Esophagus muscularis mucosa (tissue), 4 donors: ENCODE data around the gene VPS13D. TPM values are rescaled to one million over a fixed set of nuclear protein-coding genes. Genes with fewer than 3 reads are reported as not detected.

Source experiments
- DNase-seq: peaks from one replicate; pipeline ENCODE4 v3.0.0-alpha.2; 2017; ENCODE audit errors: extremely low spot score
- H3K27ac ChIP-seq, 4 donors: fragments of 200-600 bp; sonication (generic); replicated peaks in 1 of 4; 1 replicate in 3 of 4; 2 replicates in 1 of 4; pipeline ENCODE4 v1.5.1; 2016 to 2019; ENCODE audit warnings: mild to moderate bottlenecking in 1 of 4
- H3K27me3 ChIP-seq, 4 donors: fragments of 200-600 bp; sonication (generic); one replicate each; pipeline versions ENCODE4 v1.5.1 to v1.6.0; 2016 to 2019
- H3K36me3 ChIP-seq, 4 donors: fragments of 200-600 bp; sonication (generic); one replicate each; pipeline ENCODE4 v1.5.1; 2016 to 2019
- H3K4me1 ChIP-seq, 4 donors: fragments of 200-600 bp; sonication (generic); one replicate each; pipeline ENCODE4 v1.5.1; 2016 to 2019
- H3K4me3 ChIP-seq, 4 donors: fragments of 200-600 bp; sonication (generic); 1 replicate in 2 of 4; 2 replicates in 2 of 4; pipeline ENCODE4 v1.5.1; 2016 to 2019; ENCODE audit warnings: mild to moderate bottlenecking in 4 of 4, moderate library complexity in 1 of 4
- H3K9me3 ChIP-seq, 4 donors: fragments of 200-600 bp; sonication (generic); 1 replicate in 3 of 4; 2 replicates in 1 of 4; pipeline ENCODE4 v1.5.1; 2016 to 2019
- EP300 ChIP-seq: sonication (generic); formaldehyde crosslinking; IDR thresholded peaks from one replicate; pipeline ENCODE4 v1.6.1; 2017; ENCODE audit warnings: antibody characterized with exemption
- POLR2A ChIP-seq: fragments of 450-650 bp; IDR thresholded peaks from one replicate; pipeline ENCODE4 v1.6.1; 2017; ENCODE audit warnings: antibody characterized with exemption, moderate library complexity, mild to moderate bottlenecking, low read depth
- POLR2AphosphoS5 ChIP-seq, 2 donors: sonication (generic); formaldehyde crosslinking; IDR thresholded peaks; one replicate each; pipeline ENCODE4 v1.6.1; 2017; ENCODE audit warnings: antibody characterized with exemption in 2 of 2
- WGBS: methylation state at CpG from one replicate; pipeline ENCODE4 v1.1.5; 2018; 5-methylcytosine and 5-hydroxymethylcytosine counted together
- intact Hi-C: fragments of 100-400 bp; cut with DNase I; formaldehyde crosslinking; loops from one replicate; pipeline ENCODE4 v1.15.1; 2023
- total RNA-seq, 4 donors: library from RNA; depleted of rRNA; stranded (reverse); fragments of >200 nt; gene quantifications; one replicate each; pipeline versions ENCODE4 v1.1.0 to v1.2.1, GENCODE V29; 2016
- TF ChIP-seq, protein P1 (sequence below), 3 experiments: fragments of 200-600 bp in 2 of 3; fragments of 450-650 bp in 1 of 3; sonication (generic) in 2 of 3; IDR thresholded peaks; one replicate each; pipeline ENCODE4 v1.5.1; 2017 to 2019; ENCODE audit warnings: antibody characterized with exemption in 3 of 3, mild to moderate bottlenecking in 2 of 3, moderate library complexity in 1 of 3

The VPS13D gene
- total RNA-seq, 4 donors from 2014 or later, result 67.8 to 93.3 (median 85.4) TPM

DNA sequence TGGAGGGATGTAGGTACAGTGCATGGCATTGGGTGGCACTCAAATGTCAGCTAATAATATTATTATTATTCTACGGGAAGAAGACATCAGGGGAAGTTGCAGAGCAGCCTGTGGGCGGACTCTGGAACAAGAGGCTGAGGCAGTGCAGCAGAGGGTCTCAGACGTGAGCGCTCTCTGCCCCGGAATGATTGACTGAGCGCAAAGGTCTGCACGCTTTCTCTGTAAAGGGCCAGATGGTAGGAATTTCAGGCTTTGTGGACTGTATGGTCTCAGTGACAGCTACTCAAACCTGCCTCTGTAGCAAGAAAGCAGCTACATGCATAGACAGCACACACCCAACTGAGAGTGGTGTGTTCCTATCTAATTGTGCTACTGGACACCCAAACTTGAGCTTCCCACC, 29.6 kb upstream of the VPS13D start:
- 94% methylated on average over 7 of the region's 7 CpGs for WGBS
- H3K4me1 ChIP-seq, result peaks cover 0 to 10% (median 7%) of the 10 kb centered on the region in 4 donors
- no peaks in the 10 kb centered on the region for H3K9me3 ChIP-seq
- no peak for DNase-seq
- peaks cover 0 to 6% (median 0%) of the 10 kb centered on the region in 4 donors for H3K27me3 ChIP-seq
- H3K4me3 ChIP-seq, result no peak overlapping the region
- TF ChIP-seq POLR2AphosphoS5 (IDR thresholded peaks at IDR 0.05), result no peak
- TF ChIP-seq EP300, result no peak
- TF ChIP-seq POLR2A, result no peak
- H3K27ac ChIP-seq, result no peak overlapping the region
- intact Hi-C loops, result no loop called here
- peaks cover 6 to 76% (median 35%) of the 10 kb centered on the region in 4 donors for H3K36me3 ChIP-seq

DNA sequence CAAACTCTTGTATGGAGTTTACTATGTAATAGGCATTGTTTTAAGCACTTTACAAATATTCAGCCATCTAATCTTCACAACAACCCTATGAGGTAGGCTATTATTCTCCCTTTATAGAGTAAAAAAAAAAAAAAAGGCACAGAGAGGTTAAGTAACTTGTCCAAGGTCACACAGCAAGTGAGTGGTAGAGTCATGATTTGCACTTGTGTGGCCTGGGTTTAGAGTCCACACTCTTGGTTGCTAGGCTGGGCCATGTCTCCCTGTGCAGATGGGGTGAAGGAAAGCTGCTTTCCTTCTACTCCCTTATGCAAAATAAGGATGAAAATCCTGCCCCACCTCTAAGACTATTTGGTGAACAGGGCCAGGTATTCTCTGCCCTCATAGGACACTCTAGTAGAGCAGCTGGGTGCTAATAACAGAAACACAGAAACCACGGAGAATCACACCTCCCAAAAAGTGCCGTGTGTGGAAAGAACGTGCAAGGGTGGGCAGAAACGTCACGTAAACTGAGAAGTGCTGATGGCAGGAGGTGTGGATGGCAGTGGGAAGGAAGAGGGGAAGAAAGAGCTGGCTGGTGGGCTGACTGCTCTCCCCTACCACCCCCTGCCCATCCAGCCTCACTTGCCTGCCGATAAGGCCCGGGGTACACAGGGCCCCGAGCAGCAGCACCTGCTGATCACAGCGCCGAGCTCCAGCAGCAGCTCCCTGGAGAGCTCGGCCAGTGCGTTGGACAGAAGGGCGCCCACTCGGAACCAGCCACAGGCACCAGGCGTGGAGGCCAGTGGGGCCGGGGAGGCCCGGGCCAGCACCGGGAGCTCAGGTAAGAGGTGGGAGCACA, 28.3 kb upstream of the VPS13D start:
- Histone ChIP-seq H3K27ac (no peak overlapping the region), H3K27me3 (peaks cover 0 to 6% (median 0%) of the 10 kb centered on the region in 4 donors), H3K9me3 (no peaks in the 10 kb centered on the region), H3K4me1 (peaks cover 0 to 5% (median 3%) of the 10 kb centered on the region in 4 donors), H3K36me3 (peaks cover 6 to 81% (median 36%) of the 10 kb centered on the region in 4 donors), H3K4me3 (no peak overlapping the region)
- no peak for DNase-seq
- 84% methylated on average over 18 of the region's 18 CpGs for WGBS
- intact Hi-C loops, result no loop called here
- TF ChIP-seq POLR2AphosphoS5 (IDR thresholded peaks at IDR 0.05) (no peak), EP300 (no peak), POLR2A (no peak)
- TF ChIP-seq, protein P1, sequence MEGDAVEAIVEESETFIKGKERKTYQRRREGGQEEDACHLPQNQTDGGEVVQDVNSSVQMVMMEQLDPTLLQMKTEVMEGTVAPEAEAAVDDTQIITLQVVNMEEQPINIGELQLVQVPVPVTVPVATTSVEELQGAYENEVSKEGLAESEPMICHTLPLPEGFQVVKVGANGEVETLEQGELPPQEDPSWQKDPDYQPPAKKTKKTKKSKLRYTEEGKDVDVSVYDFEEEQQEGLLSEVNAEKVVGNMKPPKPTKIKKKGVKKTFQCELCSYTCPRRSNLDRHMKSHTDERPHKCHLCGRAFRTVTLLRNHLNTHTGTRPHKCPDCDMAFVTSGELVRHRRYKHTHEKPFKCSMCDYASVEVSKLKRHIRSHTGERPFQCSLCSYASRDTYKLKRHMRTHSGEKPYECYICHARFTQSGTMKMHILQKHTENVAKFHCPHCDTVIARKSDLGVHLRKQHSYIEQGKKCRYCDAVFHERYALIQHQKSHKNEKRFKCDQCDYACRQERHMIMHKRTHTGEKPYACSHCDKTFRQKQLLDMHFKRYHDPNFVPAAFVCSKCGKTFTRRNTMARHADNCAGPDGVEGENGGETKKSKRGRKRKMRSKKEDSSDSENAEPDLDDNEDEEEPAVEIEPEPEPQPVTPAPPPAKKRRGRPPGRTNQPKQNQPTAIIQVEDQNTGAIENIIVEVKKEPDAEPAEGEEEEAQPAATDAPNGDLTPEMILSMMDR (IDR thresholded peaks at IDR 0.05), result no peak

DNA sequence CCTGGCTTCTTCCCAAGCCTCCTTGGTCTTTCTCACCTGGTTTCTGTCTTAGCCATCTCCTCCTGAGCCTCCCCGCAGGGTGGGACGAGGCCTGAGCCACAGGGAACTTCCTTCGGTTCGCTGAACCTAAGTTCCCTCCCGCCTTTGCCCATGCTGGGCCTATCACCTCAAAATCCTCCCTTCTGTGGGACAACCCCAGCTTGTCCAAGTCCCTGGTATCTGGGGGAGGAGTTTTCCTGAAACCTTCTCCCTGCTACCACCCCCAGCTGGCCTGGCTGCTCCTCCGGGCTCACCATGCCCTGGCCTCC, 27.7 kb upstream of the VPS13D start:
- Histone ChIP-seq H3K4me3 (no peak overlapping the region), H3K27ac (no peak overlapping the region), H3K27me3 (peaks cover 0 to 6% (median 0%) of the 10 kb centered on the region in 4 donors), H3K9me3 (no peaks in the 10 kb centered on the region), H3K36me3 (peaks cover 6 to 84% (median 42%) of the 10 kb centered on the region in 4 donors), H3K4me1 (no peaks in the 10 kb centered on the region)
- WGBS, result 94% methylated on average over 3 of the region's 6 CpGs
- no peak for DNase-seq
- intact Hi-C loops, result no loop called here
- TF ChIP-seq EP300 (no peak), POLR2A (no peak), POLR2AphosphoS5 (IDR thresholded peaks at IDR 0.05) (no peak)
- TF ChIP-seq, protein P1 (IDR thresholded peaks at IDR 0.05), result no peak

DNA sequence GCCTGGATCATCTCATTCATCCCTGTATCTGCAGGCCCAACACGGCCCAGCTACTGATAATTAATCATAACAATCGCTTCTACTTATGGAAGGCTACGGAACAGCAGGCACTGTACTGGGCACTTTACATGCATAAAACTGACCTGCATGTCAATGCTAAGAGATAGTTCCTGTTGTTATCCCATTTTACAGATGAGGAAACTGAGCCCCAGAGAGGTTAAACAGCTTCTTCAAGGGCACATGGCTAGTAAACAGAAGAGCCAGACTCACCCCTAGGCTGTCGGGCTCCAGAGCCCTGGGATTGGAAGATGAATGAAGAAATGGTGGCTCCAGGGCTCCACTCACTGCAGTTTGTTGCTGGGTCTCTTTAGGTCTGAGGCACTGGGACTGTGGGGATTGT, 27.3 kb upstream of the VPS13D start:
- Histone ChIP-seq H3K4me3 (no peak overlapping the region), H3K9me3 (no peaks in the 10 kb centered on the region), H3K27ac (no peak overlapping the region), H3K27me3 (peaks cover 0 to 6% (median 0%) of the 10 kb centered on the region in 4 donors), H3K36me3 (peaks cover 6 to 83% (median 45%) of the 10 kb centered on the region in 4 donors), H3K4me1 (no peaks in the 10 kb centered on the region)
- intact Hi-C loops, result no loop called here
- TF ChIP-seq EP300 (no peak), POLR2AphosphoS5 (IDR thresholded peaks at IDR 0.05) (no peak), POLR2A (no peak)
- TF ChIP-seq, protein P1 (IDR thresholded peaks at IDR 0.05), result no peak
- DNase-seq, result no peak
- 83% methylated on average over 4 of the region's 4 CpGs for WGBS

DNA sequence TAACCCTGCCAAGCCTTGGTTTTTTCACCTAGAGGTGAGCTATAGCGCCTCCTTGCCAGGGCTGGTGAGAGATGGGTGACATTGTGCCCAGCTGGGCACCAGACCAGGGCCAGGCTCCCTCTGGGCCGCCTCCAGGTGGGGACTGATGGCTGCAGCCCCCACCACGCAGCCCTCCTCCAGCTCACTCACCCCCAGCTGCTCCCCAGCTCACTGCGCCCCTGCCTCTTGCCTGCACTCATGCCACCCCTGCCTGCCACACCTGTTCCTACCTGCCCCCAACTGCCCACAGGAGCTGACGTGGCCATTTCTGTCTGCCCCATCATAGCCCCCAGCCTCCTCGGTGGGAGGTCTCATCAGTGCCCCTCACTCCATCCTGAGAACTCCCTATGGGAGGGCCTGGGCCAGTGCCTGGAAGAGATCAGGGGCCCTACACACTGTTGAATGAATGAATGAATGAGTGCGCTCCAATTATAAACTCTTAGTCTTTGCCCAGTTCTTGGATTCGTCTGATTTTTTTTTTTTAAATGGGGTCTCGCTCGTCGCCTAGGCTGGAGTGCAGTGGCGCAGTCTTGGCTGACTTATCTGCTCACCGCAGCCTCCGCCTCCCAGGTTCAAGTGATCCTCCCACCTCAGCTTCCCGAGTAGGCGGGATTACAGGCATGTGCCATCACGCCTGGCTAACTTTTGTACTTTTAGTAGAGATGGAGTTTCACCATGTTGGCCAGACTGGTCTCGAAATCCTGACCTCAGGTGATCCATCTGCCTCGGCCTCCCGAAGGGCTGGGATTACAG, 26.4 kb upstream of the VPS13D start:
- 94% methylated on average over 19 of the region's 20 CpGs for WGBS
- Histone ChIP-seq H3K9me3 (no peaks in the 10 kb centered on the region), H3K27ac (no peak overlapping the region), H3K4me3 (no peak overlapping the region), H3K36me3 (peaks cover 6 to 86% (median 47%) of the 10 kb centered on the region in 4 donors), H3K4me1 (peaks cover under 1 to 5% (median 2%) of the 10 kb centered on the region in 4 donors), H3K27me3 (peaks cover 0 to 6% (median 0%) of the 10 kb centered on the region in 4 donors)
- no peak for DNase-seq
- TF ChIP-seq POLR2AphosphoS5 (IDR thresholded peaks at IDR 0.05), result no peak
- TF ChIP-seq, protein P1 (IDR thresholded peaks at IDR 0.05), result no peak
- no peak for TF ChIP-seq EP300
- no peak for TF ChIP-seq POLR2A
- intact Hi-C loops, result no loop called here
